Activated CD4-positive, alpha-beta memory T cell treated with anti-CD3 and anti-CD28 coated beads, Interleukin-2, amount 10 ng/mL, durations not matched to agents 7 days and 5 days (primary cell): ENCODE measurements around the gene ESCO1. TPM values are rescaled to one million over a fixed set of nuclear protein-coding genes. Genes with fewer than 3 reads are reported as not detected.
"Not testable (repeated sequence)": the region's sequence is repeated elsewhere in the genome, so short reads cannot be mapped to it uniquely, and the experiment has no call there.

Experiments used
- CTCF ChIA-PET: fragments of 350-600 bp; sonication (Branson Sonifier 250); formaldehyde crosslinking; loops from one replicate; lab custom pipeline; 2021; ENCODE audit warnings: antibody characterized with exemption, inconsistent platforms; lab: Charles Lee
- POLR2A ChIA-PET: fragments of 350-600 bp; sonication (Branson Sonifier 250); formaldehyde crosslinking; loops from one replicate; lab custom pipeline; 2021; ENCODE audit warnings: antibody characterized with exemption; lab: Charles Lee
- DNase-seq: peaks from one replicate; pipeline ENCODE4 v3.0.0-alpha.2; 2020
- H3K27ac Mint-ChIP-seq: one replicate; pipeline ENCODE4 v1.8.0; 2021; ENCODE audit warnings: mild to moderate bottlenecking, mixed read lengths
- H3K27me3 Mint-ChIP-seq: one replicate; pipeline ENCODE4 v1.8.0; 2021; ENCODE audit warnings: mixed read lengths
- H3K36me3 Mint-ChIP-seq: one replicate; pipeline ENCODE4 v1.8.0; 2021; ENCODE audit warnings: low read depth, mixed read lengths
- H3K4me1 Mint-ChIP-seq: one replicate; pipeline ENCODE4 v1.8.0; 2021; ENCODE audit warnings: mixed read lengths
- H3K4me3 Mint-ChIP-seq: one replicate; pipeline ENCODE4 v1.8.0; 2021; ENCODE audit warnings: mild to moderate bottlenecking, mixed read lengths
- H3K9me3 Mint-ChIP-seq: one replicate; pipeline ENCODE4 v1.8.0; 2021; ENCODE audit warnings: mixed read lengths
- total RNA-seq, 2 experiments: library from RNA; stranded (reverse); gene quantifications; one replicate each; pipeline ENCODE4 v1.2.3, GENCODE V29; 2021

The ESCO1 gene
- total RNA-seq, 2 experiments from 2014 or later: 22.8 to 22.9 TPM

- DNase-seq, H3K27me3 Mint-ChIP-seq, H3K9me3 Mint-ChIP-seq: not testable (repeated sequence)
- ChIA-PET POLR2A (interaction anchor here (0.8 to 6.6 kb wide), 13 partner anchors 10 to 136 kb away, joined by 3 to 178 read pairs (median 8); partner anchors contain the start of genes ABHD3, ESCO1 and MIB1), CTCF (interaction anchor here (0.7 to 6.2 kb wide), 8 partner anchors 10 to 239 kb away, joined by 3 to 162 read pairs (median 4); partner anchors contain the start of genes ABHD3, ESCO1 and MIB1)
- peaks cover 29% of the 10 kb centered on the region for H3K36me3 Mint-ChIP-seq
- H3K27ac Mint-ChIP-seq: peak overlapping the region; percentile 94
- H3K4me1 Mint-ChIP-seq: peaks cover 34% of the 10 kb centered on the region
- peak overlapping the region; percentile 92 for H3K4me3 Mint-ChIP-seq
These were observed 11.1 kb upstream of the ESCO1 start for GRCh38 chr18:21611401-21612124.

- DNase-seq: no peak
- H3K4me1 Mint-ChIP-seq: peaks cover 19% of the 10 kb centered on the region
- H3K4me3 Mint-ChIP-seq: no peak overlapping the region
- H3K27ac Mint-ChIP-seq: no peak overlapping the region
- no peaks in the 10 kb centered on the region for H3K36me3 Mint-ChIP-seq
- ChIA-PET POLR2A (interaction anchor here (0.9 kb wide), 1 partner anchor 13 kb away, joined by 3 read pairs; no protein-coding TSS in a partner anchor), CTCF (no interaction called here)
- no peaks in the 10 kb centered on the region for H3K27me3 Mint-ChIP-seq
- no peaks in the 10 kb centered on the region for H3K9me3 Mint-ChIP-seq
These were observed 4.7 kb upstream of the ESCO1 start for GRCh38 chr18:21605213-21605612.

DNA sequence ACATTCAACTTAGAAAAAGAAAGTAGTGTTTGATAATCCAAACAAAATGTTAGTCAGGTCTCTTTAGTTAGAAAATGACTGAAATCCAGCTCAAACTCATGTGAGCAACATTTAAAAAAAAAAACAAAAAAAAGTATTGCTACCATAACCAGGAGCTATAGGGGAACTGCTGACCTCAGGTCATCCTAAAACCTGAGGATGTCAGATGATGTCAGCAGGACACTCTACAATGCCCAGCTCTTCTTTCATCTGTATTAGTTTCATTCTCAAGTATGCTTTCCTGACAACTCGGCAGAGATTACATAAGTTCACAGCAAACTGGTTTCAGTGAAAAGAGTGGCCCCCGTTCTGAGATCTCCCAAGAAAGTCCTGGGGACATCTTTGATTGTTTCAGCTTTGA is 4.2 kb upstream of the ESCO1 start:
- Mint-ChIP-seq H3K9me3 (no peaks in the 10 kb centered on the region), H3K36me3 (no peaks in the 10 kb centered on the region), H3K27me3 (no peaks in the 10 kb centered on the region), H3K4me3 (no peak overlapping the region), H3K4me1 (peaks cover 19% of the 10 kb centered on the region), H3K27ac (no peak overlapping the region)
- DNase-seq: no peak
- ChIA-PET POLR2A (interaction anchor here (0.9 kb wide), 1 partner anchor 13 kb away, joined by 3 read pairs; no protein-coding TSS in a partner anchor), CTCF (no interaction called here)

DNA sequence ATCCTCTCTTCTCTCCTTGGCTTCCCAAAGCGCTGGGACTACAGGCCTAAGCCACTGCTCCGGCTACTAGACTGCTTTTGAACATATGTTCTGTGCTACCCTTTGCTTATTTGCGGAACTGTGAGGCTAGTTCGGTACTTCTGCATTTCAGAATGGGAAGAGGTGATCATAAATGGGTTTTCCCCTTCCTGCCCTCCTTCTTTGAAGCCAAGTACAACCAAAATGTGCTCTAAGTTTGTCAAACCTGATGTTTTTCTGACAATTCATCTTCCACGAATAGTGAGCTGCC is 1.7 kb upstream of the ESCO1 start:
- peak overlapping the region; percentile 30 for H3K4me3 Mint-ChIP-seq
- DNase-seq: no peak
- peaks cover 32% of the 10 kb centered on the region for H3K4me1 Mint-ChIP-seq
- H3K27me3 Mint-ChIP-seq: no peaks in the 10 kb centered on the region
- no peaks in the 10 kb centered on the region for H3K9me3 Mint-ChIP-seq
- H3K36me3 Mint-ChIP-seq: no peaks in the 10 kb centered on the region
- peak overlapping the region; percentile 24 for H3K27ac Mint-ChIP-seq
- ChIA-PET CTCF (interaction anchor here (0.7 to 5.9 kb wide), 2 partner anchors 9 to 29 kb away, joined by 4 to 162 read pairs; partner anchors contain the start of gene SNRPD1), POLR2A (interaction anchor here (4.8 kb wide), 1 partner anchor 9 kb away, joined by 178 read pairs; the partner anchor contains the start of gene SNRPD1)

- CTCF ChIA-PET: interaction anchor here (0.6 to 5.9 kb wide), 41 partner anchors 9 to 488 kb away, joined by 3 to 162 read pairs (median 5); partner anchors contain the start of genes ABHD3, MIB1, ROCK1 and SNRPD1
- Mint-ChIP-seq H3K27me3 (no peaks in the 10 kb centered on the region), H3K4me3 (peak overlapping the region; percentile 97), H3K9me3 (no peaks in the 10 kb centered on the region), H3K4me1 (peaks cover 32% of the 10 kb centered on the region), H3K36me3 (no peaks in the 10 kb centered on the region), H3K27ac (peak overlapping the region; percentile 98)
- DNase-seq: peak; percentile 28
- POLR2A ChIA-PET: interaction anchor here (0.8 to 4.8 kb wide), 32 partner anchors 11 to 1333 kb away, joined by 3 to 178 read pairs (median 5); partner anchors contain the start of genes ABHD3, MIB1, RBBP8 and ROCK1
These were observed 649 bp downstream of the ESCO1 start for GRCh38 chr18:21599585-21600525.

- Mint-ChIP-seq H3K4me3 (peak overlapping the region; percentile 97), H3K4me1 (peaks cover 32% of the 10 kb centered on the region), H3K27me3 (no peaks in the 10 kb centered on the region), H3K27ac (peak overlapping the region; percentile 98), H3K9me3 (peaks cover under 1% of the 10 kb centered on the region), H3K36me3 (peaks cover 5% of the 10 kb centered on the region)
- no peak for DNase-seq
- ChIA-PET POLR2A (interaction anchor here (1.2 to 4.8 kb wide), 14 partner anchors 10 to 487 kb away, joined by 3 to 178 read pairs (median 10); partner anchors contain the start of genes ABHD3, MIB1, ROCK1 and SNRPD1), CTCF (interaction anchor here (1.3 to 5.9 kb wide), 6 partner anchors 9 to 144 kb away, joined by 3 to 162 read pairs (median 14); partner anchors contain the start of gene SNRPD1)
These were observed 1.5 kb downstream of the ESCO1 start for GRCh38 chr18:21598726-21599584.

DNA sequence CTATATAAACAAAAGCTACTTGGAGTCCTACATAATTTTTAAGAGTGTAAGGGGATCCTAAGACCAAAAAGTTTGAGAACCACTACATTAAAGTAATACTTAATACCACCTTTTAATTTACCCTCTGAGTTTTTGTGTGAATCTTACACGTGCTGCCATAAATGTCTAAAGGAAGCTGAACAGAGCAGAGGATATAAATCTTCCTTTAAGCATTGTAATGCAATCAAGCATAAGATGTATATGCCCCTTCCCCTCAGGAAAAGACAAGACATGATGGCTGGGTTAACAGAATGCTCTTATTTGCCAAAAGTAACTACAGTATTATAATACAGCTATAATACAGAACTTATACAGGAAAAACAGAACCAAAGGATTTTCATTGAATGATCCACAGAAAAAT is 2.9 kb downstream of the ESCO1 start:
- H3K27ac Mint-ChIP-seq: no peak overlapping the region
- peaks cover 35% of the 10 kb centered on the region for H3K4me1 Mint-ChIP-seq
- peaks cover 2% of the 10 kb centered on the region for H3K9me3 Mint-ChIP-seq
- no peaks in the 10 kb centered on the region for H3K27me3 Mint-ChIP-seq
- ChIA-PET POLR2A (interaction anchor here (0.8 to 4.0 kb wide), 4 partner anchors 15 to 144 kb away, joined by 3 to 41 read pairs (median 8); partner anchors contain the start of genes ABHD3, MIB1 and SNRPD1), CTCF (interaction anchor here (1.6 kb wide), 1 partner anchor 15 kb away, joined by 7 read pairs; no protein-coding TSS in a partner anchor)
- no peak for DNase-seq
- H3K4me3 Mint-ChIP-seq: no peak overlapping the region
- H3K36me3 Mint-ChIP-seq: peaks cover 10% of the 10 kb centered on the region

DNA sequence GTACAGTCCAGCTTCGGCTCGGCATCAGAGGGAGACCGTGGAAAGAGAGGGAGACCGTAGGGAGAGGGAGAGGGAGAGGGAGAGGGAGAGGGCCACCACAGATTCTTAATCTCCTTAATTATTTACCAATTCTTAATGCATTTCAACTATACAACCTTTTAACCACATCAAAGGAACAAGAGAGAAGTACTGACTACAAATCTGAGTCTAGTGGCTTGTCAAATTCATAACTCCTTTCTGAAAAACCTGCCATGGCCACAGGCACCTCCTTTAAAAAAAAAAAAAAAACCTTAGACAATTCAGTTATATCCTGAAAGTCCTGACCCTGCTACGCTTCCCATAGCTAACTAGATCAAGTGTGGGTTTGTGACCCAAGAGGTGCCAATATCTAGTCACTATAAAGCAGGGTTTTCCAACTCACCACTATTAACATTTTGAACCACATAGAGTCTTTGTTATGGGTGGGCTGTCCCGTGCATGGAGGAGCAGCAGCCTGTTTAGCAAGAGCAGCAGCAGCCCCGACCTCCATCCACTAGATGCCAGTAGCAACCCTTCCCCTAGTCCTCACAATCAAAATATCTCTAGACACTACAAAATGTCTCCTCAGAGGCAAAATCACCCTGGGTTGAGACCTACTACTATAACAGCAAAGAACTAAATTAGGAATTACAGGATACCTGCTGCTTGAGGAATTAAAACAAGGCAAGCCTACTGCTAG is 6.8 kb downstream of the ESCO1 start:
- ChIA-PET POLR2A (interaction anchor here (1.8 kb wide), 1 partner anchor 19 kb away, joined by 8 read pairs; the partner anchor contains the start of gene SNRPD1), CTCF (interaction anchor here (0.6 kb wide), 1 partner anchor 13 kb away, joined by 3 read pairs; no protein-coding TSS in a partner anchor)
- Mint-ChIP-seq H3K36me3 (peaks cover 21% of the 10 kb centered on the region), H3K4me1 (peaks cover 18% of the 10 kb centered on the region), H3K9me3 (peaks cover 2% of the 10 kb centered on the region), H3K27ac (peak overlapping the region; percentile 40), H3K27me3 (no peaks in the 10 kb centered on the region), H3K4me3 (no peak overlapping the region)
- no peak for DNase-seq

DNA sequence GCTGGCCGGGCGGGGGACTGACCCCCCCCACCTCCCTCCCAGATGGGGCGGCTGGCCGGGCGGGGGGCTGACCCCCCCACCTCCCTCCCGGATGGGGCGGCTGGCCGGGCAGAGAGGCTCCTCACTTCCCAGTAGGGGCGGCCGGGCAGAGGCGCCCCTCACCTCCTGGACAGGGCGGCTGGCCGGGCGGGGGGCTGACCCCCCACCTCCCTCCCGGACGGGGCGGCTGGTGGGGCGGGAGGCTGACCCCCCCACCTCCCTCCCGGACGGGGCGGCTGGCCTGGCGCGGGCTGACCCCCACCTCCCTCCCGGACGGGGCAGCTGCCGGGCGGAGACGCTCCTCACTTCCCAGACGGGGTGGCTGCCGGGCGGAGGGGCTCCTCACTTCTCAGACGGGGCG is 8.1 kb downstream of the ESCO1 start:
- POLR2A ChIA-PET, H3K27ac Mint-ChIP-seq, DNase-seq, H3K4me3 Mint-ChIP-seq, CTCF ChIA-PET, H3K9me3 Mint-ChIP-seq, H3K27me3 Mint-ChIP-seq: not testable (repeated sequence)
- Mint-ChIP-seq H3K36me3 (peaks cover 24% of the 10 kb centered on the region), H3K4me1 (peaks cover 12% of the 10 kb centered on the region)

DNA sequence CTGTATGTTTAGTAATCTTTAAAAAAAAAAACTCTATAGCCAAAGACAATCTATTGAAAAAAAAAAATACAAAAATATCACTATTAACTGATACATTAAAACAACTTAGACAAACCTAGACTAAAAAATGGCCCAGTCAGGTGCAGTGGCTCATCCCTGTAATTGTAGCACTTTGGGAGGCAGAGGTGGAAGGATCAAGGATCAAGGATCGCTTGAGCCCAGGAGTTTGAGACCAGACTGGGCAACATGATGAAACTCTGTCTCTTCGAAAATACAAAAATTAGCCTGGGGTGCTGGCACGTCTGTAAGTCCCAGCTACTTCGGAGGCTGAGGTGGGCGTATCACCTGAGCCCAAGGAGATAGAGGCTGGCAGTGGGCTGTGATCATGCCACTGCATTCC is 16.1 kb downstream of the ESCO1 start:
- Mint-ChIP-seq H3K4me1 (no peaks in the 10 kb centered on the region), H3K4me3 (no peak overlapping the region), H3K36me3 (peaks cover 15% of the 10 kb centered on the region), H3K9me3 (no peaks in the 10 kb centered on the region), H3K27ac (no peak overlapping the region), H3K27me3 (no peaks in the 10 kb centered on the region)
- ChIA-PET CTCF (no interaction called here), POLR2A (no interaction called here)
- DNase-seq: no peak

- Mint-ChIP-seq H3K4me3 (no peak overlapping the region), H3K4me1 (peaks cover 5% of the 10 kb centered on the region), H3K9me3 (no peaks in the 10 kb centered on the region), H3K27me3 (no peaks in the 10 kb centered on the region), H3K36me3 (peaks cover 62% of the 10 kb centered on the region), H3K27ac (no peak overlapping the region)
- DNase-seq: no peak
- ChIA-PET CTCF (interaction anchor here (1.6 kb wide), 1 partner anchor 25 kb away, joined by 5 read pairs; the partner anchor contains the start of gene ESCO1), POLR2A (no interaction called here)
These were observed 24.8 kb downstream of the ESCO1 start for GRCh38 chr18:21575656-21576055.
